HEK293 (cell line): Measurements from ENCODE around the gene FBXO42.
"Not testable (repeated sequence)": the region's sequence is repeated elsewhere in the genome, so short reads cannot be mapped to it uniquely, and the experiment has no call there.

Source experiments
- CTCF ChIA-PET: fragments of 350-600 bp; formaldehyde crosslinking; extraction: SDS; loops from one replicate; lab custom pipeline; 2021; ENCODE audit warnings: antibody characterized with exemption; lab: Yijun Ruan, JAX
- POLR2A ChIA-PET: fragments of 300-600 bp; formaldehyde crosslinking; extraction: SDS; loops from one replicate; lab custom pipeline; 2020; ENCODE audit warnings: antibody characterized with exemption, inconsistent platforms; lab: Yijun Ruan, JAX
- H3K27ac ChIP-seq: fragments of 200-500 bp; sonication (Bioruptor generic); 2 replicates; pipeline ENCODE4 v1.5.1; 2014; ENCODE audit warnings: low read depth, low read length, control low read depth, inconsistent platforms; ENCODE audit errors: extremely low read depth
- H3K36me3 ChIP-seq, 2 experiments: fragments of 200-500 bp in 1 of 2; sonication (Bioruptor generic) in 1 of 2; 1 replicate in 1 of 2; 2 replicates in 1 of 2; pipeline ENCODE4 v1.5.1; 2014 to 2017; ENCODE audit warnings: inconsistent platforms in 2 of 2, low read length in 2 of 2; ENCODE audit not compliant: control insufficient read depth in 2 of 2, insufficient read depth in 1 of 2
- H3K4me1 ChIP-seq: fragments of 200-500 bp; sonication (Bioruptor generic); 2 replicates; pipeline ENCODE4 v1.5.1; 2014; ENCODE audit warnings: mild to moderate bottlenecking, low read length, inconsistent platforms; ENCODE audit not compliant: control insufficient read depth, insufficient read depth
- H3K4me3 ChIP-seq: 2 replicates; pipeline ENCODE4 v1.5.1; 2011; ENCODE audit warnings: low read depth, mild to moderate bottlenecking, control low read depth, low read length, moderate library complexity
- H3K9me3 ChIP-seq: fragments of 200-500 bp; sonication (Bioruptor generic); 2 replicates; pipeline ENCODE4 v1.5.1; 2014; ENCODE audit warnings: low read depth, low read length, inconsistent platforms; ENCODE audit not compliant: control insufficient read depth, insufficient read depth
- HOXA7 ChIP-seq: sonication (generic); formaldehyde crosslinking; IDR thresholded peaks from 2 replicates; pipeline ENCODE4 v1.8.1; 2022; ENCODE audit warnings: missing genetic modification reagents, borderline replicate concordance
- KLF16 ChIP-seq: fragments of 450-650 bp; formaldehyde crosslinking; IDR thresholded peaks from 2 replicates; pipeline ENCODE4 v1.5.1; 2017; ENCODE audit warnings: missing biosample characterization, missing genetic modification characterization
- MEIS1 ChIP-seq: sonication (generic); formaldehyde crosslinking; IDR thresholded peaks from 2 replicates; pipeline ENCODE4 v1.8.1; 2022; ENCODE audit warnings: missing genetic modification reagents, mild to moderate bottlenecking, borderline replicate concordance
- OSR2 ChIP-seq: fragments of 450-650 bp; formaldehyde crosslinking; IDR thresholded peaks from 2 replicates; pipeline ENCODE4 v1.5.1; 2016; ENCODE audit warnings: missing biosample characterization, missing genetic modification characterization
- RBAK ChIP-seq: fragments of 450-650 bp; formaldehyde crosslinking; IDR thresholded peaks from 2 replicates; pipeline ENCODE4 v1.5.1; 2016; ENCODE audit warnings: missing biosample characterization, missing genetic modification characterization
- ZFP3 ChIP-seq: fragments of 450-650 bp; formaldehyde crosslinking; IDR thresholded peaks from 2 replicates; pipeline ENCODE4 v1.5.1; 2016; ENCODE audit warnings: low read depth, missing biosample characterization, missing genetic modification characterization
- ZFP37 ChIP-seq: fragments of 450-650 bp; formaldehyde crosslinking; IDR thresholded peaks from 2 replicates; pipeline ENCODE4 v1.5.1; 2016; ENCODE audit warnings: missing biosample characterization, missing genetic modification characterization
- ZNF121 ChIP-seq: fragments of 450-650 bp; formaldehyde crosslinking; IDR thresholded peaks from 2 replicates; pipeline ENCODE4 v1.5.1; 2016; ENCODE audit warnings: missing biosample characterization, missing genetic modification characterization
- ZNF175 ChIP-seq: fragments of 450-650 bp; formaldehyde crosslinking; IDR thresholded peaks from 2 replicates; pipeline ENCODE4 v1.5.1; 2016; ENCODE audit warnings: missing biosample characterization, missing genetic modification characterization
- ZNF248 ChIP-seq: fragments of 450-650 bp; formaldehyde crosslinking; IDR thresholded peaks from 2 replicates; pipeline ENCODE4 v1.5.1; 2017; ENCODE audit warnings: missing biosample characterization, missing genetic modification characterization
- ZNF266 ChIP-seq: fragments of 450-650 bp; formaldehyde crosslinking; IDR thresholded peaks from 2 replicates; pipeline ENCODE4 v1.5.1; 2016; ENCODE audit warnings: missing biosample characterization, missing genetic modification characterization, low read depth
- ZNF513 ChIP-seq: fragments of 450-650 bp; IDR thresholded peaks from 2 replicates; pipeline ENCODE4 v1.5.1; 2018; ENCODE audit warnings: missing biosample characterization, missing genetic modification characterization
- ZNF571 ChIP-seq: fragments of 450-650 bp; formaldehyde crosslinking; IDR thresholded peaks from 2 replicates; pipeline ENCODE4 v1.5.0; 2017; ENCODE audit warnings: missing biosample characterization, missing genetic modification characterization
- ZNF580 ChIP-seq: fragments of 450-650 bp; formaldehyde crosslinking; IDR thresholded peaks from 2 replicates; pipeline ENCODE4 v1.5.1; 2016; ENCODE audit warnings: missing biosample characterization, missing genetic modification characterization
- ZNF654 ChIP-seq: fragments of 450-650 bp; formaldehyde crosslinking; IDR thresholded peaks from 2 replicates; pipeline ENCODE4 v1.5.1; 2016; ENCODE audit warnings: low read depth, missing biosample characterization, missing genetic modification characterization
- TF ChIP-seq, protein P1 (sequence below): IDR thresholded peaks from 2 replicates; pipeline ENCODE4 v1.6.1; 2011; ENCODE audit warnings: mild to moderate bottlenecking, low read depth, low read length, borderline replicate concordance

FBXO42 gene

GRCh38 chr1:16247441-16247840 is 104.8 kb downstream of the FBXO42 start:
- POLR2A ChIA-PET = interaction anchor here (1.5 to 1.7 kb wide), 2 partner anchors 10 to 105 kb away, joined by 6 to 9 read pairs; partner anchors contain the start of genes CPLANE2 and FBXO42

GRCh38 chr1:16246961-16247360 is 105.3 kb downstream of the FBXO42 start:
- CTCF ChIA-PET = interaction anchor here (0.6 to 3.0 kb wide), 4 partner anchors 116 to 168 kb away, joined by 3 to 14 read pairs (median 9); no protein-coding TSS in a partner anchor
- no peak for TF ChIP-seq MEIS1 (CRISPR knock-in tag)
- TF ChIP-seq, protein P1, sequence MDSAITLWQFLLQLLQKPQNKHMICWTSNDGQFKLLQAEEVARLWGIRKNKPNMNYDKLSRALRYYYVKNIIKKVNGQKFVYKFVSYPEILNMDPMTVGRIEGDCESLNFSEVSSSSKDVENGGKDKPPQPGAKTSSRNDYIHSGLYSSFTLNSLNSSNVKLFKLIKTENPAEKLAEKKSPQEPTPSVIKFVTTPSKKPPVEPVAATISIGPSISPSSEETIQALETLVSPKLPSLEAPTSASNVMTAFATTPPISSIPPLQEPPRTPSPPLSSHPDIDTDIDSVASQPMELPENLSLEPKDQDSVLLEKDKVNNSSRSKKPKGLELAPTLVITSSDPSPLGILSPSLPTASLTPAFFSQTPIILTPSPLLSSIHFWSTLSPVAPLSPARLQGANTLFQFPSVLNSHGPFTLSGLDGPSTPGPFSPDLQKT = no peak
- no peak for TF ChIP-seq ZFP37
- TF ChIP-seq, all 188 proteins: peak for 0
- Histone ChIP-seq H3K4me1 (peaks cover 17% of the 10 kb centered on the region), H3K9me3 (no peaks in the 10 kb centered on the region), H3K4me3 (no peak overlapping the region), H3K36me3 (peaks cover 0 to 29% of the 10 kb centered on the region in 2 experiments; a peak in 1 of 3 replicates), H3K27ac (no peak overlapping the region)
- POLR2A ChIA-PET = no interaction called here

More at GRCh38 chr1:16247441-16247840, 104.8 kb downstream of the FBXO42 start:
- Histone ChIP-seq H3K9me3 (no peaks in the 10 kb centered on the region), H3K4me3 (no peak overlapping the region), H3K4me1 (peaks cover 17% of the 10 kb centered on the region), H3K27ac (no peak overlapping the region), H3K36me3 (peaks cover 0 to 33% of the 10 kb centered on the region in 2 experiments; a peak in 1 of 3 replicates)
- 0 out of 2 replicates have a peak, but pooled peaks have one; percentile 12 for TF ChIP-seq ZNF513 (tag by site-specific recombination)
- TF ChIP-seq KLF16 = no peak
- CTCF ChIA-PET = interaction anchor here (0.6 to 3.0 kb wide), 8 partner anchors 10 to 173 kb away, joined by 3 to 14 read pairs (median 4); partner anchors contain the start of gene FBXO42

DNA sequence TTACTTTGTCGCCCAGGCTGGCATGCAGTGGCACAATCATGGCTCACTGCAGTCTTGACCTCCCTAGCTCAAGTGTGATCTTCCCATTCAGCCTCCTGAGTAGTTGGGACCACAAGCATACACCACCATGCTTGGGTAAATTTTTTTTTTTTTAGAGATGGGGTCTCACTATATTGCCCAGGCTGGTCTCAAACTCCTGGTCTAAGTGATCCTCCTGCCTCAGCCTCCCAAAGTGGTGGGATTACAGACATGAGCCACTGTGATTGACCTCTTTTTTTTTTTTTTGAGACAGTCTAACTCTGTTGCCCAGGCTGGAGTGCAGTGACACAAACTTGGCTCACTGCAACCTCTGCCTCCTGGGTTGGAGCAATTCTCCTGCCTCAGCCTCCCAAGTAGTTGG is 106.0 kb downstream of the FBXO42 start:
- H3K4me1 ChIP-seq = peaks cover 17% of the 10 kb centered on the region
- H3K27ac ChIP-seq, H3K4me3 ChIP-seq, POLR2A ChIA-PET: not testable (repeated sequence)
- CTCF ChIA-PET = interaction anchor here (0.7 to 5.5 kb wide), 9 partner anchors 12 to 505 kb away, joined by 3 to 91 read pairs (median 5); no protein-coding TSS in a partner anchor
- peak; percentile 97 for TF ChIP-seq ZNF121 (tag by site-specific recombination)
- TF ChIP-seq, all 188 proteins: peak for 1; not testable (repeated sequence) for 187
- H3K9me3 ChIP-seq = not testable (repeated sequence)
- peaks cover 0 to 21% of the 10 kb centered on the region in 2 experiments; a peak in 1 of 3 replicates for H3K36me3 ChIP-seq

GRCh38 chr1:16245476-16246196 is 106.6 kb downstream of the FBXO42 start:
- H3K36me3 ChIP-seq = peaks cover 0 to 15% of the 10 kb centered on the region in 2 experiments; a peak in 1 of 3 replicates
- POLR2A ChIA-PET = no interaction called here
- CTCF ChIA-PET = interaction anchor here (0.6 to 5.5 kb wide), 13 partner anchors 13 to 504 kb away, joined by 3 to 91 read pairs (median 5); no protein-coding TSS in a partner anchor
- peaks cover 17% of the 10 kb centered on the region for H3K4me1 ChIP-seq
- no peaks in the 10 kb centered on the region for H3K9me3 ChIP-seq
- TF ChIP-seq ZNF175 = no peak
- no peak for TF ChIP-seq ZNF580 (tag by site-specific recombination)
- TF ChIP-seq ZFP3 (tag by site-specific recombination) = no peak
- TF ChIP-seq RBAK (tag by site-specific recombination) = no peak
- no peak for TF ChIP-seq HOXA7 (CRISPR knock-in tag)
- TF ChIP-seq ZNF248 (tag by site-specific recombination) = no peak
- TF ChIP-seq ZNF571 = no peak
- no peak for TF ChIP-seq OSR2 (tag by site-specific recombination)
- no peak for TF ChIP-seq ZNF654 (tag by site-specific recombination)
- TF ChIP-seq ZNF266 (tag by site-specific recombination) = no peak
- TF ChIP-seq, all 188 proteins: peak for 0
- no peak overlapping the region for H3K27ac ChIP-seq
- H3K4me3 ChIP-seq = no peak overlapping the region
